NT2/D1 (cell line): ENCODE data around the gene FAM120A.
"Not testable (repeated sequence)": the region's sequence is repeated elsewhere in the genome, so short reads cannot be mapped to it uniquely, and the experiment has no call there.

Experiments
- DNase-seq: peaks from one replicate; pipeline ENCODE4 v3.0.0-alpha.2; 2011; ENCODE audit warnings: low read depth, low spot score
- H3K27me3 ChIP-seq: 2 replicates; pipeline ENCODE4 v1.6.0; 2011; ENCODE audit warnings: mild to moderate bottlenecking; ENCODE audit not compliant: insufficient read length, insufficient read depth
- H3K36me3 ChIP-seq: 2 replicates; pipeline ENCODE4 v1.6.1; 2011; ENCODE audit warnings: mild to moderate bottlenecking, low read length, mixed read lengths; ENCODE audit not compliant: insufficient read depth, insufficient read length
- H3K4me1 ChIP-seq: 2 replicates; pipeline ENCODE4 v1.5.1; 2011; ENCODE audit not compliant: insufficient read depth, insufficient read length
- H3K4me3 ChIP-seq: 2 replicates; pipeline ENCODE4 v1.5.1; 2011; ENCODE audit warnings: low read depth; ENCODE audit not compliant: insufficient read length
- H3K9ac ChIP-seq: 2 replicates; pipeline ENCODE4 v1.6.0; 2011; ENCODE audit warnings: low read depth; ENCODE audit not compliant: insufficient read length
- H3K9me3 ChIP-seq: 2 replicates; pipeline ENCODE4 v1.5.1; 2011; ENCODE audit warnings: mild to moderate bottlenecking, low read length; ENCODE audit not compliant: insufficient read depth
- SUZ12 ChIP-seq: IDR thresholded peaks from 2 replicates; pipeline ENCODE4 v1.6.1; 2011; ENCODE audit not compliant: insufficient read length, insufficient read depth; ENCODE audit errors: extremely low read depth
- YY1 ChIP-seq: IDR thresholded peaks from 2 replicates; pipeline ENCODE4 v1.6.1; 2011; ENCODE audit not compliant: insufficient read length, insufficient read depth
- ZNF274 ChIP-seq: IDR thresholded peaks from 2 replicates; pipeline ENCODE4 v1.6.1; 2011; ENCODE audit warnings: mild to moderate bottlenecking, low read depth, low read length

FAM120A gene

DNA sequence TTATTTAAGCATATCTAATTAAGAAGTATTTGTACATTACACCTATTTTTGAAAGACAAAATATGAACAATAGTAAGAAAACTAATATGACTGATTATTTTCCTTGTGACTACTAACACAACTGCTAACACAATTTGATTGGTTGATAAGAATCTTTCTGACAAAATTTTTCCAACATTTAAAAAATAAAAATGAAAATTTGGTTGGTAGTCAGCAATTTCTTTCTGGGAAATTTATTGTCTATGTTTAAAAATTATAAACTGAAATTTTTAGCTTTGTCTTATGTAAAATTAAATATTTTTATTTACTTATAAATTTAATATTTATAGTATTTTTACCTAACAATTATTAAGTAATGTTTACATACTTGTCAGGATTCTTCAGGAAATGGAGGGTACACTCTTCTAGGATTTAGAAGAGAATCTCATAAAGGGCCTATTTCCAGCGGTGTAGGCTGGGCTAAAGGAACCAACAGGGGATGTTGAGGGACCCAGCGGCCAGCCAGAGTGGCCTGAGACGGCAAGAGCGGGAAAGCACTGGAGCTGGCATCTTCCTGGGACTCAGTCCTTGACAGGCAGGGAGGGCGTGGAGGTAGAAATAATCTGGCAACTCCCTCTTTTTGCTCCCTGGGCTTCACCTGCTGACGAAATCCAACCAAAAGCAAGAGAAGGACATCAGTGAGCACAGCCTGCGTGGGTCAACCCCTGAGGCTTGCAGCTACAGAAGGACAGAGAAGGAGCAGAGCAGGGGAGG lies 14.7 kb upstream of the FAM120A start:
- Histone ChIP-seq H3K36me3 (no peaks in the 10 kb centered on the region), H3K9ac (no peak overlapping the region), H3K4me1 (no peaks in the 10 kb centered on the region), H3K4me3 (no peak overlapping the region), H3K27me3 (no peaks in the 10 kb centered on the region), H3K9me3 (peaks cover 7% of the 10 kb centered on the region; the same call in 1 of the 2 replicates)
- DNase-seq, result no peak
- TF ChIP-seq SUZ12, result no peak
- no peak for TF ChIP-seq YY1

DNA sequence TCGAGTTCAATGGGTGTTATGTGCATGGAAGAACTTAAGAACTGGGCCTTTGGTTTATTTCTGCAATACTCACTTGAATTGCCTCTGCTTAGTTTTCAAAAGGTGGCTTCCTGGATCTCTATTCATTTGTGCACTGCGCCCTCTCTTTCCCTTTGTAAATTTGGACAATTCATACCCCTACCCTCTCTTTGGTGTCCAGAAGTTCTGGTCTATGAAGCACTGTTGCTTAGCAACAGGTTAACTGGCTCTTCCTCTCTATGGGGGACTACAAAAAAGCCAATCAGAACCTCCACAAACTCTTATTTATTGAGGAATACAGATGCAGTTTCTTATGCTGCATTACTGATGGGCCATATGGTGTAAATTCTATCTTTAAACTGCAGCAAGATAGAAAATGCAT lies 13.5 kb upstream of the FAM120A start:
- Histone ChIP-seq H3K27me3 (no peaks in the 10 kb centered on the region), H3K4me1 (no peaks in the 10 kb centered on the region), H3K9ac (no peak overlapping the region), H3K9me3 (peaks cover 7% of the 10 kb centered on the region; the same call in 1 of the 2 replicates), H3K4me3 (no peak overlapping the region), H3K36me3 (no peaks in the 10 kb centered on the region)
- DNase-seq, result no peak
- TF ChIP-seq SUZ12, result no peak
- no peak for TF ChIP-seq YY1
- TF ChIP-seq ZNF274, result no peak

DNA sequence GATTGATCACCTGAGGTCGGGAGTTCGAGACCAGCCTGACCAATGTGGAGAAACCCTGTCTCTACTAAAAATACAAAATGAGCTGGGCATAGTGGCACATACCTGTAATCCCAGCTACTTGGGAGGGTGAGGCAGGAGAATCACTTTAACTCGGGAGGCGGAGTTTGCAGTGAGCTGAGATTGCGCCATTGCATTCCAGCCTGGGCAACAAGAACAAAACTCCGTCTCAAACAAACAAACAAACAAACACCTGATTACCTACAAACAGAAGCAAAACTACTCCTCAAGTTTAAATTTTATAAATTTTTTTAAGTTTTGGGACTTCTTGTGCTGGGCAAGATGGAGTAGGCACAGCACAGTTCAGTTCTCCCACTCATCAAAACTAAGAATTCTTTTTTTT lies 12.2 kb upstream of the FAM120A start:
- H3K9ac ChIP-seq, H3K36me3 ChIP-seq: not testable (repeated sequence)

DNA sequence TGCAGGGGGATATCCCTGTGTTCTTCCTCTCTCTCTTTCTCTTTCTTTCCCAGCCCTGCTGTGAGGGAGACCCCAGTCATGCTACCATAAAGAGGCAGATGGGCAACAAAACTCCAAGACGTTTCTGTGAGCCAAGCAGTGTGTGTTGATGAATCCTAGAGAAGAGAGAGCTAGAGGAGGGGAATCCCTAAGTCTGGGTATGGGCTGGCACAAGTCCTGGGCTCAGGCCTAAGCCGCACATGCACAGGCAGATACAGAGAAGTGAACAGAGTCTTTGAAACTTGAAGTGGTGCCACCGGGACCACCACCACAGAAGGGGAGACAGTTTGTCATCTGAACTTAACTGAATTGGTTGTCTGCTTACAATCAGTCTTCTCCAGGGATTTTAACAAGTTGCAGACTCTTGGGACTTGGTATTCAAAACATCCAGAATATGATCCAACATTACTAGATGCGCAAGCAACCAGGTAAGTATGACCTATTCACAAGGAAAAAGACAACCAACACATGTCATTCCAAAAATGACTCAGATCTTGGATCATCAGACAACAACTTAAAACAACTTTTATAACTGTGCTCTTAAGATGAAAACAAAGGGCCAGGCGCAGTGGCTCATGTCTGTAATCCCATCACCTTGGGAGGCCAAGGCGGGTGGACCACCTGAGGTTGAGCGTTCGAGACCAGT lies 10.4 kb upstream of the FAM120A start:
- no peak for DNase-seq
- Histone ChIP-seq H3K27me3 (no peaks in the 10 kb centered on the region), H3K9me3 (peaks cover 3% of the 10 kb centered on the region; the same call in 1 of the 2 replicates), H3K4me3 (no peak overlapping the region), H3K4me1 (no peaks in the 10 kb centered on the region), H3K9ac (no peak overlapping the region), H3K36me3 (peaks cover 6% of the 10 kb centered on the region)
- TF ChIP-seq ZNF274, result no peak

More for the DNA sequence above, 12.2 kb upstream of the FAM120A start:
- not testable (repeated sequence) for H3K27me3 ChIP-seq, H3K9me3 ChIP-seq, H3K4me3 ChIP-seq, DNase-seq, H3K4me1 ChIP-seq

DNA sequence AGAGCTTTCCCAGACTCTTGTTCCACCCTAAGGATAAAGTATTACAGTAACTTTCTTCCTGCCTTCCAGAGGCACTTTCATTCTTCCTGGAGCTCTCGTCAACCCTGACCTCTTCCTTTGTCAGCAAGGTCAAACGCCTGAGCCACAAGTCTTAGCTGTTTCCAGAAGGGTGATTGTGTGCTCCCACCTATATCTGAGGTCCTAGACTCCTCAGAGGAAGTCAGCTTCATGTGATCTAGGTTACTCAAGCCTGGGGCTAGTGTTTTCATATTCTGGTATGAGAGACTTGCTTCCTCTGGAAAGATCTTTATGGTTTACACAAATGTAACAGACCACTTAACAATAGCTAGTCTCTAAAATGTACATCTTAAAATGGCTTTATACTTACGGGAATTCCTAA lies 5.4 kb upstream of the FAM120A start:
- peaks cover 38% of the 10 kb centered on the region for H3K36me3 ChIP-seq
- DNase-seq, result no peak
- H3K9me3 ChIP-seq, result no peaks in the 10 kb centered on the region
- H3K27me3 ChIP-seq, result no peaks in the 10 kb centered on the region
- no peak overlapping the region for H3K9ac ChIP-seq
- TF ChIP-seq YY1, result no peak
- TF ChIP-seq SUZ12, result no peak
- no peak for TF ChIP-seq ZNF274
- no peak overlapping the region for H3K4me3 ChIP-seq
- H3K4me1 ChIP-seq, result no peaks in the 10 kb centered on the region

DNA sequence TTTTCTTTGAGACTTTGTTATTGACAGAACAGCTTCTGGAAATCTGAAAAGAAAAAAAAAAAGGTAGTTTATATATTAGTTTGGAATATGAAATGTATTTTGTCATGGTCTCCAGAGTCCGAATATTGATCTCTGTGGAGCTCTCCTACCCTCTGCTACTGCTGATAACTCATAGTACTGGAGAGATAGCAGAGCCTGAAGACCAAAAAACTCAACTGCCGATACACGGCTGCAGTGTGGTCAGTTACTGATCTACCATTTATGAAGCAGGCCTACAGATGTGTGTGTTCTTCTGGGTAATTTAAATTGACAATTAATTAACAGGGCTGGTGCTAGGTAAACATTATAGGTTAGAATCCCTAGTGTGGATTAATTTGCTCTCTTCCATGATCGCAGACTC lies 3.8 kb upstream of the FAM120A start:
- Histone ChIP-seq H3K36me3 (peaks cover 38% of the 10 kb centered on the region), H3K27me3 (no peaks in the 10 kb centered on the region), H3K4me1 (no peaks in the 10 kb centered on the region), H3K4me3 (no peak overlapping the region), H3K9me3 (no peaks in the 10 kb centered on the region), H3K9ac (no peak overlapping the region)
- DNase-seq, result no peak
- no peak for TF ChIP-seq YY1
- no peak for TF ChIP-seq ZNF274
- TF ChIP-seq SUZ12, result no peak

DNA sequence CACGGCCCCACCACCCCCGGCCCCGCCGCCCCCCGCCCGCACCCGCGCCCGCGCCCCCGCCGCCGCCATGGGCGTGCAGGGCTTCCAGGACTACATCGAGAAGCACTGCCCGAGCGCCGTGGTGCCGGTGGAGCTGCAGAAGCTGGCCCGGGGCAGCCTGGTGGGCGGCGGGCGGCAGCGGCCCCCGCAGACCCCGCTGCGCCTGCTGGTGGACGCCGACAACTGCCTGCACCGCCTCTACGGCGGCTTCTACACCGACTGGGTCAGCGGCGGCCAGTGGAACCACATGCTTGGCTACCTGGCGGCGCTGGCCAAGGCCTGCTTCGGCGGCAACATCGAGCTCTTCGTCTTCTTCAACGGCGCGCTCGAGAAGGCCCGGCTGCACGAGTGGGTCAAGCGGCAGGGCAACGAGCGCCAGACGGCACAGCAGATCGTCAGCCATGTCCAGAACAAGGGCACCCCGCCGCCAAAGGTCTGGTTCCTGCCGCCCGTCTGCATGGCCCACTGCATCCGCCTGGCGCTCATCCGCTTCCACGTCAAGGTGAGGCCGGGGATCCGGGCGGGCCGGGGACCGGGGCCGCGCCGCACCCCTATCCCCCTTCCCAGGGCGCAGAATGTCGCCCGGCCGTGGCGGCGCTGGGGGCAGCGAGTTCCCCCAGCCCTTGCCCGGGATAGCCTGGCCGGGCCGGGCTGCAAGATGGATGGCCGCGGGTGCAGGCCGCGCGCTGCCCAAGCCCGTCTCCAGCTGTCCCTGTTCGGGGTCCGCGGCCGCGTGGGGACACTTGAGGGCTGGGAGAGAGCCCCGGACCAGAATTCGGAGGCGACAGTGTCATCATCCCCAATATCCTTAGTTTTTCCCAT lies 594 bp downstream of the FAM120A start:
- H3K4me3 ChIP-seq, result peak overlapping the region; percentile 95
- H3K27me3 ChIP-seq, result no peaks in the 10 kb centered on the region
- peak overlapping the region; percentile 98 for H3K9ac ChIP-seq
- H3K4me1 ChIP-seq, result no peaks in the 10 kb centered on the region
- peaks cover 30% of the 10 kb centered on the region for H3K36me3 ChIP-seq
- no peak for DNase-seq
- H3K9me3 ChIP-seq, result no peaks in the 10 kb centered on the region
- no peak for TF ChIP-seq ZNF274
- no peak for TF ChIP-seq YY1
- TF ChIP-seq SUZ12, result no peak
